Activated T-helper 1 cell treated with Interleukin-2 at 50 U/mL for 16 hours (primary cell): Measurements from ENCODE around the gene SDK2.

Source experiments
- DNase-seq: peaks from one replicate; pipeline ENCODE4 v3.0.0-alpha.2; 2020; ENCODE audit warnings: low read depth

The SDK2 gene

GRCh38 chr17:73390221-73390620 is 254.0 kb downstream of the SDK2 start:
- DNase-seq = no peak

DNA sequence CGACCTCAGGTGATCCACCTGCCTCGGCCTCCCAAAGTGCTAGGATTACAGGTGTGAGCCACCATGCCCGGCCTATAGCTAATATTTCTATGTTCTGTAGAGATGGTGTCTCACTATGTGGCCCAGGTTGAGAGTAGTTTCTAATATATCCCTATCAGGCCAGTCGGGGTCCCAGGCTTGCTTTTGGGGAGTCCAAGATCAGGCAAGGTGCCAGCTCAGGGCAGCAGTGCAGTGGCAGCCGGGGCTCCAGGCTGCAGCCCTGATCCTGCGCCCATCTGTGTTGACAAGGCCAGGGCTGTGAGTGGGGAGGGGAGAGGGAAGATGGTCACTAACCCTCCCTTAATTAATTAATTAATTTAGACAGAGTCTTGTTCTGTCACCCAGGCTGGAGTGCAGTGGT is 254.8 kb downstream of the SDK2 start:
- DNase-seq = no peak

DNA sequence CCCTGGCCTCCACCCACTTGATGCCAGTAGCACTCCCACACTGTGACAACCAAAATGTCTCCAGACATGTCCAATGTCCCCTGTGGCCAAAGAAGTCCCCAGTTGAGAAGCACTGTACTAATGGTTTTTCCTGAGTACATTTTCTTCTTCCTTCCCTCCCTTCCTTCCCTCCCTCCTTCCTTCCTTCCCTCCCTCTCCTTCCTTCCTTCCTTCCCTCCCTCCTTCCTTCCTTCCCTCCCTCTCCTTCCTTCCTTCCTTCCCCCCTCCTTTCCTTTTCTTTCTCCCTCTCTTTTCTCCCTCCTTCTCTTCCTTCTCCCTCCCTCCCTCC is 255.7 kb downstream of the SDK2 start:
- no peak for DNase-seq

DNA sequence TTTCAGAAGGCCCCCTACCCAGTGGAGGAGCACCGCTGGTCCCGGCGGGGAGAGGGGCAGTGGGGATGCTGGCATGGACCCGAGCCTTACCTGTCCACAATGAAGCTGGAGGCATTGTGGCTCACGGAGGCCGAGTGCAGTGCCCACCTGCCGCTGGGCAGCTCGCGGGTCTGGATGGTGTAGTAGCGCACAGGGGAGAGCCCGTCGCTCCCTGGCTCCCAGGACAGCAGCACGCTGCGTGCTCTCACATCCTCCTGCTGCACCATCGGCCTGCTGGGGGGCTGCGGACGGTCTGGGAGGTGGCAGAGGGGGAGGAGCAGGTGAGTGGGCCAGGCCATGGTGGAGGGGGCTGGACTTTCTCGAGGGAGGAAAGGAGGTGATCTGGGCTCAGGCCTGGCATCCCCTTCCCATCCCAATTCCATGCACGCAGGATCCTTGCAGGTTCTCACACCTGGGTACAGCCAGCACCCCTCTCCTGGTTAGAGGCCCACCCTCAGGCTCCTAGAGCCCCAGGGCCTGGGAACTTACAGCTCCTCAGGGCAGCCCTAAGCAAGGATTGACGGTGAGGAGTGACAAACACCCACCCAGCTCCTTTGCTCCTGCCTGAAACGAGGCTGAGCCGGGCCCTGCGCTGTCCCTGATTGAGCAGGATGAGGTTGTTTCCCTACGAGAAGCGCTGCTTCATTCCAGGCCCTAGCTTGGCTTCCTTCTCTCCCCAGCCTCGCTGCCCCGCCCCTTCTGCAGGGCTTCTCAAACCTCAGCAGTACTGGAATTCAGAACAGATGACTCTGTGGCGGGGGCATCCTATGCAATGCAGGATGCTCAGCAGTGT is 256.3 kb downstream of the SDK2 start:
- DNase-seq = no peak

- no peak for DNase-seq
These were observed 257.7 kb downstream of the SDK2 start for GRCh38 chr17:73386561-73386960.

DNA sequence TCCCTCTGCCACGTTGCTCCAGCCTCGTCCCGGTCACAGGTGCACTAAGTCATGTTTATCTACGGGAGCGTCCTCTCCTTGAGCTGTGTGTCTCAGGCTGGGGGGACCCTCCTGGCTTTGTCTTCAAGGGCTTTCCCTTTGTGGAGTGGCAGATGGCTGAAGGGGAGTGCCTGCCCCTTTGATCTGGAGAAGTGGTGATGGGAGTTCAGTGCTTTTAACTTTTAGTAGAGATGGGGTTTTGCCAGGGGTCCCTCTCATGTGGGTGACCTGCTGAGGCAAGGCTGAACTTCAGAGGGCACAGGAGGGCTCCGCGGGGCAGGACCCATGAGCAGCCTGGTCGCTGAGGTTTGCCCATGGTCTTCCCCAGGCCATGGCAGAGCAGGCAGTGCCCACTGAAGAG is 259.3 kb downstream of the SDK2 start:
- no peak for DNase-seq

GRCh38 chr17:73380439-73381106 is 263.7 kb downstream of the SDK2 start:
- no peak for DNase-seq

- no peak for DNase-seq
These were observed 264.4 kb downstream of the SDK2 start for GRCh38 chr17:73379826-73380225.

DNA sequence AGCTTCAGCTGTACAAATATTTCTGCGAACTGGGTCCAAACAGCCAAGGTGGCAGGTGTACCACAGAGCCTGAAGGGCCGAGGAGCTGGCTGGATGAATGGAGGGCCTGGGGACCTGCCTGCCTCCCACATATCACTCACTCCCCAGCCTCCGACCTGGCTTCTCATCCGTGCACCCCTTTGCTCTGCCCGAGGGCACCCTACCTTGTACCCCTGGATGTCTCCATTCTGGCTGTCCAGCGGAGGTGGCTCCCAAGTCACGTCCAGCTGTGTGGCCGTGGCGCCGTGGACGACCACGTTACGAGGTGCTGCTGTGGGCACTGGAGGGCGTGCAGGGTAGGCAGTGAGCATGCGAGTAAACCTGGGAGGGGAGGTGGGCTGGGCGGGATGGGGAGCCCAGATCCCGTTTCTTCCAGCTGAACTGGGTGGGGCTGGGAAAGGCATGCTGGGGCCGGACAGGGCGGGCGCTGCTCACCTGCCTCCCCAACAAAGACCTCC is 265.2 kb downstream of the SDK2 start:
- no peak for DNase-seq

- no peak for DNase-seq
These were observed 267.6 kb downstream of the SDK2 start for GRCh38 chr17:73376636-73377035.

DNA sequence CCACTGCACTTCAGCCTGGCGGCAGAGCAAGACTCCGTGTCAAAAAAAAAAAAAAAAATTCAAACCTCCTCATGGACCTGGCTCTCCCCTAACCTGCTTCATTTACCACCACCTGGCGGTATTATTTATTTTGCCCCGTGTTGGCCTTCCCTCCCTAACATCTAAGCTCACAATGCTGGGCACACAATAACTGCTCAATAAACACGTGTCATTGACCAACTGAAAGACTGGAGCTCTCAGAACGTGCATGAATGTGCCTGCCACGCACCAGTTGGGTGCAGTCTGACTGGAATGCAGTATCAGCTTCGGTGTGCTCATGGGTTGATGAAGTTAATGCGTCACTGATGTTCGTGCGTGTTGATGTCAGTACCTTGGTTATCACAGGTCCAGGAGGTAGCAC is 268.1 kb downstream of the SDK2 start:
- DNase-seq = no peak

DNA sequence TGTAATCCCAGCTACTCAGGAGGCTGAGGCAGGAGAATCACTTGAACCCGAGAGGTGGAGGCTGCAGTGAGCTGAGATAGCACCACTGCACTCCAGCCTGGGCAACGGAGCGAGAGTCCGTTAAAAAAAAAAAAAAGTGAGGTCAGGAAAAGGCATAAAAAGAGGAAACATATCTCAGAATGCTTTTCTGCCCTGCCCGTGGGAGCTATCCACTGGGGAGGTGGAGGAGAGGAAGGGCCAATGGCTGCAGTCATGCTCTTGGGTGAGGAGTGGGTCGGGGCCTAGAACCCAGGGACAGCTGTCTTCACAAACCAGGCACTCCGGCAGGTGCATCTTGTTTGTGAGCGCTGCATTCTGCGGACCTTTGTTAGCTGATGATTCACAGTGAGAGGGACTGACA is 272.4 kb downstream of the SDK2 start:
- no peak for DNase-seq

GRCh38 chr17:73371285-73371684 is 273.0 kb downstream of the SDK2 start:
- no peak for DNase-seq

DNA sequence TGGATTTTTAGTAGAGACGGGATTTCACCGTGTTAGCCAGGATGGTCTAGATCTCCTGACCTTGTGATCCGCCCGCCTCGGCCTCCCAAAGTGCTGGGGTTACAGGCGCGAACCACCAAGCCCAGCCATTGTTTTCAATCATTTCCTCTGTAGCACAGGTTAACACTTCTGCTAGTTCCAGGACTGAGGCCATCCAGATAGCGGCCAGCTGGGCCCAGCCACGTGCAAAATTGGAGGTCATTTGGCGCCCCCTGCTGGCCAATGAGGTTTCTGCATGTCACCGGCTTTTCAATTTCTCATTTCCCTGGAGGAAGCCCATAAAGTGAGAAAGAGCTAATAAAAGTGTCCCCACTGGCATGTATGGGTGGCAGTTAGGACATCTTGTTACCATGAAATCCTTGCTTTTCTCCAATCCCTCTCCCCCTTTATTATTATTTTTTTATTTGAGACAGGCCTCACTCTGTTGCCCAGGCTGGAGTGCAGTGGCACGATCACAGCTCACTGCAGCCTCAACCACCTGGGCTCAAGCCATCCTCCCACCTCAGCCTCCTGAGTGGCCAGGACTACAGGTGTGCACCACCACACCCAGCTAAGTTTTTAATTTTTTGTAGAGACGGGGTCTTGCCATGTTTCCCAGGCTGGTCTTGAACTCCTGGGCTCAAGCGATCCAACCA is 274.3 kb downstream of the SDK2 start:
- DNase-seq = peak; percentile 61

DNA sequence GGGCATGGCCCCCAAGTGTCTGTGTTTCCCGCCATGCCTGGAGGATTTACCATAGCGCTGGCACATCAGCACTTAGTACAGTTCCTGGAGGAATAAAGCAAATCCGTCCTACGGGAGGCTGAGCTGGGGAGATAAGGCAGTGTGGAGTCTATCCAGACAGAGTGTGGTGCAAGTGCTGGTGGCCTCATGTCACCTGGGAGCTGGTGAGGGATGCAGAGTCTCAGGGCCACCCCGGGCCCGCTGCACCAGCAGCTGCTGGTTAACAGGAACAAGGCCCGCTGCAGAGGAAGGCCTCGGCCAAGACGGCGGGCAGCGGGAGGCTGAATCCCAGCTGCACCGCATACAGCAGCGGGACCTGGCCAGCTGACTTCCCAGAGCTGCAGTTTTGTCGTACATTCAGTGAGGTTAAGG is 275.1 kb downstream of the SDK2 start:
- no peak for DNase-seq

DNA sequence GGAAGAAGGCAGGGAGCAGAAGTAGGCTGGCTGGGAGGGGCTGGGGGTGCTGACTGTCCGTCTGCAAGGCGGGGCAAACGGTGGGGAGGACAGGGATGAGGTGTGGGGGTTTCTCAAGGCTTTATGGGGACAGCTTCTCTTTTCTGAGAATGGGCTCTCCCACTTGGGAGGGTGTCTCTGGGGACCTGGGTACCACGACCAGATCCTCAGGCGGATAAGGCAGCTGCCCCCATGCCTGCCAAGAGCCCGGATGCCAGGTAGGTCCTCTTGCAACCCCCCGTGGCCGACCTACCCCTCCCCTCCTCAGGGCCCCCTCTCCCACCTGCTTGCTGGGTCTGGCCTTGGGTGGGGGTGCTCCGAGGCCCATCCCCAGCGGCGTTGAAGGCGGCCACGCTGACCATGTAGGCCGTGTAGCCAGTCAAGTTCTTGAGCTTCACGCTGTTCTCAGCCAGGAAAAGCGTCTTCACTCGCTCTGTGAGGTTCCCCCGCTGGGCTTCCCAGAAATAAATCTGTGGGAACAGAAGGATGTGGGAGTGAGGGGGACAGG is 276.1 kb downstream of the SDK2 start:
- no peak for DNase-seq

DNA sequence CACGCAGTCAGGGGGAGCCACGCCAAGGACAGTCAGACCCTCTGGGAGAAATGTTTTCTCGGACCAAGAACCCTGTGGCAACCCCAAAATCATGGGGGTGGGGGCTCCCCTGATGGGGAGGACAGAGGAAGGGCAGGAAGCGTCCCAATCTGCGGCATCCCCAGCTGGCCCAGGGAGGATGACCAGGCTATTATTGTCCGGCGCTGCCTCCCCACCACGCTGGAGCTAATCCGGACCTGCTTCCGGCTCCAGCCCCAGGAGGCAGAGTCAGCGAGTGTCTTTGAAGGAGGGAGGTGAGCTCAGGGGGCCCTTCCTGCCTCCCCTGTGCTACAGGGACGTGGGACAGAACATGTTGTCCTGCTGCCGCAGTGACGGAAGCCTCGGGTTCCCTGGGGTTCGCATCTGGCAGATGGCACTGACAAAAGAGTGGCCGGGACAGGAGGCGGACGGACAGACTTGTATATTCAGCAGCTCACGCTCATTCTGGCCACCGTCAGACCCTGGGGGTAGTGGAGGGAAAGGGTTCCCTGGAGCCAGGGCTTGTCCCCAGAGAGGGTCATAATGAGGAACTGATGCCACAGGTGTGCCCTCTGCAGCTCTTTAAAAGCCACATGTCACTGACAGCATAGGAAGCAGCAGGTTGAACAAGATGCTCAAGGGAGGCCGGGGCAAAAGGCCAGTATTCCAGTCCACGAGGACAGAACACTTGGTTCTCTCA is 278.2 kb downstream of the SDK2 start:
- no peak for DNase-seq

GRCh38 chr17:73365301-73365874 is 278.9 kb downstream of the SDK2 start:
- DNase-seq = no peak

GRCh38 chr17:73364155-73364522 is 280.1 kb downstream of the SDK2 start:
- DNase-seq = no peak

- no peak for DNase-seq
These were observed 280.6 kb downstream of the SDK2 start for GRCh38 chr17:73363442-73364154.

DNA sequence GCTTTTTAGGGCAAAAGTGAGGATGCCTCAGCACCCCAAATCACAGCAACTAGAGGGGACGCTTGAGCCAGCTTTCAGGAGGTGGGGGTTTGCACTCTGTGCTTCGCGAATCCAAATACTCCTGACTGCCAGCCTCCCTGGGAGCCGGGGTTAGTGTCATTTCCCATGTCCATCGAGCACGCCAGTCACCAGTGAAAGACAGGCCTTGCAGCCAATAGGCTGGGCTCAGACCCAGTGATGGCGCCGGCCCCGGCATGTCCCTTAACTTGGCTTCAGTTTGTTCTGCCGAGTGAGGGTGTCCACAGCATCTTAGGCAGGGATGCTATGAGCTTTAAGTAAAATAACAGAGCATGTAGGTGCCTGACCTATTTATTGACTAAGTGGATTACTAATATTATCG is 281.5 kb downstream of the SDK2 start:
- DNase-seq = no peak
